HepG2 (cell line): ENCODE data around the gene GPS1.

Experiments
- IRF2 ChIP-seq: IDR thresholded peaks from 2 replicates; pipeline ENCODE4 v1.6.1; 2018; ENCODE audit warnings: missing genetic modification reagents, missing compliant biosample characterization
- POLR2AphosphoS5 ChIP-seq: IDR thresholded peaks from 2 replicates; pipeline ENCODE4 v1.6.1; 2012; ENCODE audit warnings: low read depth, low read length
- SMAD3 ChIP-seq: sonication (generic); formaldehyde crosslinking; IDR thresholded peaks from 2 replicates; pipeline ENCODE4 v1.4.0; 2020; ENCODE audit warnings: missing genetic modification reagents
- ZKSCAN8 ChIP-seq: IDR thresholded peaks from 2 replicates; pipeline ENCODE4 v1.6.1; 2016; ENCODE audit warnings: borderline replicate concordance, missing genetic modification reagents, missing compliant biosample characterization
- ZNF225 ChIP-seq: sonication (generic); formaldehyde crosslinking; IDR thresholded peaks from 2 replicates; pipeline ENCODE4 v1.4.0; 2020; ENCODE audit warnings: mild to moderate bottlenecking, missing genetic modification reagents
- TF ChIP-seq, protein P1 (sequence below): sonication (generic); formaldehyde crosslinking; IDR thresholded peaks from 2 replicates; pipeline ENCODE4 v1.4.0; 2020; ENCODE audit warnings: low read depth, mild to moderate bottlenecking, missing genetic modification reagents
- TF ChIP-seq, protein P2 (sequence below): sonication (generic); formaldehyde crosslinking; conservative IDR thresholded peaks from 2 replicates; pipeline ENCODE4 v1.4.0; 2020; ENCODE audit warnings: missing genetic modification reagents
- TF ChIP-seq, protein P3 (sequence below): sonication (generic); formaldehyde crosslinking; IDR thresholded peaks from 2 replicates; pipeline ENCODE4 v1.4.0; 2020; ENCODE audit warnings: mild to moderate bottlenecking, missing genetic modification reagents
- TF ChIP-seq, protein P4 (sequence below), 2 experiments: sonication (generic) in 1 of 2; formaldehyde crosslinking in 1 of 2; IDR thresholded peaks; 2 replicates each; pipeline versions ENCODE4 v1.4.0 to v1.6.1; 2016 to 2020; ENCODE audit warnings: borderline replicate concordance in 1 of 2, low read depth in 1 of 2, mild to moderate bottlenecking in 1 of 2, missing genetic modification reagents in 1 of 2

DNA sequence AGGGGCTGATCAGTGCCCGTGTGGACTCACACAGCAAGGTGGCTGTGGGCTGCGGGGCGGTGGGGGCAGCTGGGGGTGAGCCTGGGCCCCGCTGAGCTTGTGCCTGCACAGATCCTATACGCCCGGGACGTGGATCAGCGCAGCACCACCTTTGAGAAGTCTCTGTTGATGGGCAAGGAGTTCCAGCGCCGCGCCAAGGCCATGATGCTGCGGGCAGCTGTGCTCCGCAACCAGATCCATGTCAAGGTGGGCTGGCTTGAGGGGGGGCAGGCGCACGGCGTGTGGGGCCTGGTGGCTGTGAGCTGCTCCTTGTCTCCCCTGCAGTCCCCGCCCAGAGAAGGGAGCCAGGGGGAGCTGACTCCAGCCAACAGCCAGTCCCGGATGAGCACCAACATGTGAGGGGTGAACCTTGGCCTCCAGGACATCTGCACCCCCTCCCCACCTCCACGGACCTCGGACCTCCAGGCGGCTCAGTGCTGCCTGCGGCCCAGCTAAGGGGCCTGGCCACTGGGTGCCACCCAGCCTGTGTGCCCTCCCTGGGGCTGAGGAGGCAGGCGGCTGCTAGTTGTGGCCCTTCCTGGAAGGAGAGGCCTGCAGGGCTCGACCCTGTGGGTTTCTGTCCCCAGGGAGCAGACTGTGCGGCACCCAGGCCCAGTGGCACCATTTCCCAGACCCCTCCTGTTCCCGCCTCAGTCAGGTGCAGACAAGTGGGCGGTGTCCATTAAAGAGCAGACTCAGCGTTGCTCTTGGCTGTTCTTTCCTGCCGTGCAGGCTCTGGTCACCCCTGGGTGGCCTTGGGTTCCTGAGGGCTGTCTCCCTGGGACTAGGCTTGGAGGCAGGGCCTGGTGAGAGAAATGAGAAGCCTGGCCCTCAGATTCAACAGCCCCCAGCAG is 5.3 kb downstream of the GPS1 start:
- TF ChIP-seq SMAD3 (CRISPR knock-in tag) (no peak), ZKSCAN8 (CRISPR knock-in tag) (peak; percentile 41; the same call in 1 of the 2 replicates), ZNF225 (CRISPR knock-in tag) (peak; percentile 17; the same call in 1 of the 2 replicates), IRF2 (CRISPR knock-in tag) (0 out of 2 replicates have a peak, but pooled peaks have one; percentile 41), POLR2AphosphoS5 (no peak; the same call in none of the 2 replicates)
- TF ChIP-seq, protein P1, sequence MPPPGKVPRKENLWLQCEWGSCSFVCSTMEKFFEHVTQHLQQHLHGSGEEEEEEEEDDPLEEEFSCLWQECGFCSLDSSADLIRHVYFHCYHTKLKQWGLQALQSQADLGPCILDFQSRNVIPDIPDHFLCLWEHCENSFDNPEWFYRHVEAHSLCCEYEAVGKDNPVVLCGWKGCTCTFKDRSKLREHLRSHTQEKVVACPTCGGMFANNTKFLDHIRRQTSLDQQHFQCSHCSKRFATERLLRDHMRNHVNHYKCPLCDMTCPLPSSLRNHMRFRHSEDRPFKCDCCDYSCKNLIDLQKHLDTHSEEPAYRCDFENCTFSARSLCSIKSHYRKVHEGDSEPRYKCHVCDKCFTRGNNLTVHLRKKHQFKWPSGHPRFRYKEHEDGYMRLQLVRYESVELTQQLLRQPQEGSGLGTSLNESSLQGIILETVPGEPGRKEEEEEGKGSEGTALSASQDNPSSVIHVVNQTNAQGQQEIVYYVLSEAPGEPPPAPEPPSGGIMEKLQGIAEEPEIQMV (CRISPR knock-in tag): peak; percentile 73
- TF ChIP-seq, protein P2, sequence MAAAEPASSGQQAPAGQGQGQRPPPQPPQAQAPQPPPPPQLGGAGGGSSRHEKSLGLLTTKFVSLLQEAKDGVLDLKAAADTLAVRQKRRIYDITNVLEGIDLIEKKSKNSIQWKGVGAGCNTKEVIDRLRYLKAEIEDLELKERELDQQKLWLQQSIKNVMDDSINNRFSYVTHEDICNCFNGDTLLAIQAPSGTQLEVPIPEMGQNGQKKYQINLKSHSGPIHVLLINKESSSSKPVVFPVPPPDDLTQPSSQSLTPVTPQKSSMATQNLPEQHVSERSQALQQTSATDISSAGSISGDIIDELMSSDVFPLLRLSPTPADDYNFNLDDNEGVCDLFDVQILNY (CRISPR knock-in tag): no peak
- TF ChIP-seq, protein P3, sequence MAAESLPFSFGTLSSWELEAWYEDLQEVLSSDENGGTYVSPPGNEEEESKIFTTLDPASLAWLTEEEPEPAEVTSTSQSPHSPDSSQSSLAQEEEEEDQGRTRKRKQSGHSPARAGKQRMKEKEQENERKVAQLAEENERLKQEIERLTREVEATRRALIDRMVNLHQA (CRISPR knock-in tag): no peak
- TF ChIP-seq, protein P4, sequence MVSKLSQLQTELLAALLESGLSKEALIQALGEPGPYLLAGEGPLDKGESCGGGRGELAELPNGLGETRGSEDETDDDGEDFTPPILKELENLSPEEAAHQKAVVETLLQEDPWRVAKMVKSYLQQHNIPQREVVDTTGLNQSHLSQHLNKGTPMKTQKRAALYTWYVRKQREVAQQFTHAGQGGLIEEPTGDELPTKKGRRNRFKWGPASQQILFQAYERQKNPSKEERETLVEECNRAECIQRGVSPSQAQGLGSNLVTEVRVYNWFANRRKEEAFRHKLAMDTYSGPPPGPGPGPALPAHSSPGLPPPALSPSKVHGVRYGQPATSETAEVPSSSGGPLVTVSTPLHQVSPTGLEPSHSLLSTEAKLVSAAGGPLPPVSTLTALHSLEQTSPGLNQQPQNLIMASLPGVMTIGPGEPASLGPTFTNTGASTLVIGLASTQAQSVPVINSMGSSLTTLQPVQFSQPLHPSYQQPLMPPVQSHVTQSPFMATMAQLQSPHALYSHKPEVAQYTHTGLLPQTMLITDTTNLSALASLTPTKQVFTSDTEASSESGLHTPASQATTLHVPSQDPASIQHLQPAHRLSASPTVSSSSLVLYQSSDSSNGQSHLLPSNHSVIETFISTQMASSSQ (IDR thresholded peaks at IDR 0.05; ENCODE audit: low read depth): no peak
- TF ChIP-seq, protein P4 (CRISPR knock-in tag; IDR thresholded peaks at IDR 0.05; ENCODE audit: borderline replicate concordance): no peak
